Measurements from ENCODE around the gene NECTIN3.

The NECTIN3 gene

DNA sequence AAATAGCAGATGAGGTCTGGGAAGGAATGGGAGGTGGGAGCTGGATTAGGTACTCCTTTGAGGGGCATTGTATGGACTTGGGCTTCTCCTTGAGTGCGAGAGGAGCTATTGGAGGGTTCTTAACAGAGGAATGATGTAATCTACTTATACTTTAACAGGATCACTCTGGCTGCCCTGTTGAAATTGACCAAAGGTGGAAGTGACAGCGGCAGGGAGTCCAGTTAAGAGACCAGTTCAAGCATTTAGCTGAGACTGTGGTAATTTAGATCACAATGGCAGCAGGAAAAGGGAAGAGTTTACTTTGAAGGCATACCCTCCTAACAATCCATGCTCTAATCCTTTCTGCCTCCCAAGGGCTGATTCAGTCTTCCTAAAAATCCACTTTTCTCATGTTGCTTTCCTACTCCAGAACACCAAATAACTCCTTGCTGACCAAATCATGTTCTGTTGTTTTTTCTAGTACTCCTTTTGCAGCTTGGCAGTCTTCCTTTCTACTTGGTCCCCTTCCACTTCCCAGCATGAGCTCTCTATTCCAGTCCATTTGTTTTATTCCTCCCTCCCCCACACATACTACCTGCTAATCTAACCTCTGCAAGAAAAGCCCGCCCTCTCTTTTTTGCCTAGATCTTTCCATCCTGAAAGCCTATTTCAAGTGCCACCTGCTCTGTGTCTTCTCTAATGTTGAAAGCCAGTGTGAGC is 139.4 kb downstream of the NECTIN3 start:
- DNase-seq: no peak

- DNase-seq: no peak
These were observed 140.9 kb downstream of the NECTIN3 start for GRCh38 chr3:111212511-111212910.

DNA sequence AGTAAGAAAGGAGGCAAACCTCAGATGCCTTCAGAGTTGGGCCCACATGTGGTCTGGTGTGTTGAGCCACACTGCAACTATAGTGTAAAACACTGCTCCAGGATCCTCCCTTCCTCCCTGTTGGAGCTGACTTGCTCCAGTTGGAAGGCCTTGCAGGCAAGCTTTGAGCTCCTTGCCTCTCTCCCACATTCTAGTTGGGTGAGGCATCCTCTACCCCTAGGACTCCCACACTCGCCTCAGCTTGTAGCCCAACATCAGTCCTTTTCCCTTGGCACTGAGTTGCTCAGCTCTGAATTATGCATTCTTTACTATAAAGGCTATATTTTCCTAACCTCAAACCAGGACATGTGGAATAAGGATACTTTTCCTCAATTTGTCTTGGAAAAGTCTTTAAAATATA is 143.9 kb downstream of the NECTIN3 start:
- DNase-seq: no peak

DNA sequence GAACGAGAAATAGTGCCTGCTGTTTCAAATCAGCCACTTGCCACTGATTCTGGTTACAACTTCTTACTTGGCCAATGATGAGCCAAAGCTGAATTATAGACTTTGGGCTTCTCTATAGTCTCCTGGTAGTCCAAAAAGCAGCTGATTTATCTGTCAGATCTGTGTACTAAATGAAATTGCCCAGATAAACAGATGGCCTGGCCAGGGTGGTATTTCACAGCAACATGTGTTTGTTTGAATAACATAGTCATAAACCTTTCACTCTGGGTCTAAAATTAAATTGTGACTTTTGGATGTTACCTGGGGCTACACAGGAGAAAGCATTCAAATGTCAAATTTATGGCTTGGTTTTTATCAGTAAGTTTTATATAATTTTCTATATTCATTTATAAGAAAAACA is 147.0 kb downstream of the NECTIN3 start:
- no peak for DNase-seq

- DNase-seq: no peak
These were observed 155.6 kb downstream of the NECTIN3 start for GRCh38 chr3:111227216-111227615.

DNA sequence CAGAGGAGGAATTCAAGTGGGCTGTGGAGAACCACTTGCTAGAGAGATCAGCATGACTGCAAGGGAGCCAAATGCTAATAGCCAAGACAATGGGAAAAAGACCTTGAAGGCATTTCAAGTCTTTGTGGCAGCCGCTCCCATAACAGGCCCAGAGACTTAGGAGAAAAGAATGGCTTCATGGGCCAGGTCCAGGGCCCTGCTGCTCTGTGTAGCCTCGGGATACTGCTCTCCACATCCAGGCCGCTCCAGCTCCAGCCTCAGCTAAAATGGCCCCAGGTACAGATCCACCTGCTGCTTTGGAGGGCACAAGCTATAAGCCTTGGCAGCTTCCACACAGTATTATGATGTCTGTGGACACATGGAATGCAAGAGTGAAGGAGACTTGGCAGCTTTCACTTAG is 157.7 kb downstream of the NECTIN3 start:
- DNase-seq: no peak

DNA sequence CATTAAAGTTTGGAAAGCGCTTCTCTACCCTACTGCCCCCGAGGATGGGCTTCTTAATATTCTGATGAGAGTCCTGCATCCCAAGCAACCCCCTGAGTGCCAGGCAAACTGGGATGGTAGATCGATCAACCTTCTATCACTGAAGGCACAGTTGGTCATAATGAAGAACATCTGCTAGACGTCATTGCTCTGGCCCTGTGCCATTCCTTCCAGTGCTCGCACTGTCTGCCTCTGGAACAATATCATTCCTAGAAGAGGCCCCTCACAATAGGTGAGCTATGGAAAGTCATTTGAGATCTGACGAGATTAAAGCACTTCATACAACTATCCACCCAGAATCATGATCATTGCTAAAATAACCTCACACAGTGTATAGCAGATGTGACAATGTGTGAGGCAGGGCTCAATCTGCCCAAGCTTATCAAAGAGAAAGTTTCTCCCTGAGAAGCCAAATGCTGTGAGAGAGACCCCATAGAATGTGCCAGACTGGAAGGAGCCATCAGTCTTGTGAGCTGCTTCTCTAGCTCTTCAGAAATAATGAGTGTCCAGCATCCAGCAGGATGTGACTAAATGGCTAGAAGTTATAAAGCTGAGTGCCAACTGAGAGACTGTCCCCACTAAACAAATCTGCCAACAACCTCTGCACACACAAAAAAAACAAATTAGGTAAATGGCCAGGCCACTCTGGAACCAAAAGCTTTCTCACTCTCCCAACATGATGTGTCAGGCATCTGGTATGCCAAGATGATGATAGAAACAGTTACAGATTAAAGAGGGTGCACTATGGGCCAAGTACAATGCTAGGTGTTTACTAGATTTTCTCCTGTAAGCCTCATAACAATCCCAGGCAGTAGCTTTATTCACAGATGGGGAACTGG is 165.5 kb downstream of the NECTIN3 start:
- DNase-seq: no peak

DNA sequence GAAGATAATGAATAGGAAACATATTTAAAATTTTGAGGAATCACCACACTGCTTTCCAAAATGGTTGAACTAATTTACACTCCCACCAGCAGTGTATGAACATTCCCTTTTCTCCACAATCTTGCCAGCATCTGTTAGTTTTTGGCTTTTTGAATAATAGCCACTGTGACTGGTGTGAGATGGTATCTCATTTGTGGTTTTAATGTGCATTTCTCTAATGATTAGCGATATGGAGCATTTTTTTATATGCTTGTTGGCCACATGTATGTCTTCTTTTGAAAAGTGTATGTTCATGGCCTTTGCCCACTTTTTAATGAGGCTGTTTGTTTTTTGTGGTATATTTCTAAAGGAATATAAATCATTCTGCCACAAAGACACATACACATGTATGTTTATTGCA is 166.3 kb downstream of the NECTIN3 start:
- no peak for DNase-seq

- no peak for DNase-seq
These were observed 167.3 kb downstream of the NECTIN3 start for GRCh38 chr3:111238885-111239284.

DNA sequence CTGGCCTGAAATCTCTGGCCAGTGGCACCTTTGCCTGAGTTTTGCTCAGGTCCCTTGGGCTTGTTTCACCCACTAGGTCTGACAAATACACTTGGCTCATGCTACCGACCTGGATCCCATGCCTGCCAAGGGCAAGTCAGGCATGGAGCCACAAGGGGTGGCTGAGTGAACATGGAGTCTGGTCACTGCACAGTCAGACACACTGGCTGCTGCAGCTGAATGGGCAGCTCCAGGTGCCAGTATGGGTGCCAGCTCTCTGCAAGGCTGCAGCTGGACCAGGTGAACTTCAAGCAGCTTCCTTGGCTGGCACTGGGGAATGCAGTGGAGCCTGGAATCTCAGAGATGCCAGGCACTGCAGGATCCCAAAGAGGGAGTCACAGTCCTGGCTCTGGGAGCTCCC is 170.3 kb downstream of the NECTIN3 start:
- no peak for DNase-seq

All from activated CD4-positive, alpha-beta T cell treated with anti-CD3 and anti-CD28 coated beads, Interleukin-2, amount 50 U/mL, for 4 hours (primary cell).